Ureter (tissue), 1 donor: ENCODE data around the gene PARN. TPM values are rescaled to one million over a fixed set of nuclear protein-coding genes. Genes with fewer than 3 reads are reported as not detected.
"Not testable (repeated sequence)": the region's sequence is repeated elsewhere in the genome, so short reads cannot be mapped to it uniquely, and the experiment has no call there.

ENCODE experiments used
- DNase-seq: peaks from one replicate; pipeline ENCODE4 v3.0.0-alpha.2; 2020; ENCODE audit warnings: low spot score
- total RNA-seq: library from RNA; stranded (reverse); gene quantifications from one replicate; pipeline ENCODE4 v1.2.4, GENCODE V29; 2023
- donor health status: DM: yes; HTN: yes; CAD: no.

PARN gene
- total RNA-seq, 1 donor from 2014 or later, result 53.9 TPM

DNA sequence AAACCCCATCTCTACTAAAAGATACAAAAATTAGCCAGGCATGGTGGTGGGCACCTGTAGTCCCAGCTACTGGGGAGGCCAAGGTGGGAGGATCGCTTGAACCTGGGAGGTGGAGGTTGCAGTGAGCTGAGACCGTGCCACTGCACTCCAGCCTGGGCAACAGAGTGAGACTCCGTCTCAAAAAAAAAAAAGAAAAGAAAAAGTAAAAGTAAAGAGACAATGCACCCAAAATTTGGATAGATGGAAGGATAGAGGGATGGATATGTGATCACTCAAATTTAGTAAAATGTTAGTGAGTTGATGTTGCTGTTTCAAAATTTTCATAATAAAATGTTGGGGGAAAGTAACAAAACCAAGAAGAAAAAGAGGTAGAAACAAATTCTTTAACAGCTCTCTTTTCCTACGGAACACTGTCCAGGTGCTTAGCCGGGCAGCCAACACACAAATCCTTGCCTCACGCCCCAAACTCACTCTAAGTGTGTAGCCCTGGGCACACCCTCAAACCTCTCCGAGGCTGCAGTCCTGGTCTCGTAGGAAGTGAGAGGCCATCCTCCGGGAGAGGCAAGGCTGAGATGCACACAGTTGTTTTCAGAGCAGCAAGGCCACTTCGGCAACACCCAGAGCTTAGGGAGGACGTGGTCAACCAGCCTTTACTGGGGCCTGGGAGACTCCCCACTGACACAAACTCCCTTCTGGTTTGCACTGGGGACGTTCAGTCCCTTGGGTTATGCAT, 228.9 kb downstream of the PARN start:
- DNase-seq, result not testable (repeated sequence)

DNA sequence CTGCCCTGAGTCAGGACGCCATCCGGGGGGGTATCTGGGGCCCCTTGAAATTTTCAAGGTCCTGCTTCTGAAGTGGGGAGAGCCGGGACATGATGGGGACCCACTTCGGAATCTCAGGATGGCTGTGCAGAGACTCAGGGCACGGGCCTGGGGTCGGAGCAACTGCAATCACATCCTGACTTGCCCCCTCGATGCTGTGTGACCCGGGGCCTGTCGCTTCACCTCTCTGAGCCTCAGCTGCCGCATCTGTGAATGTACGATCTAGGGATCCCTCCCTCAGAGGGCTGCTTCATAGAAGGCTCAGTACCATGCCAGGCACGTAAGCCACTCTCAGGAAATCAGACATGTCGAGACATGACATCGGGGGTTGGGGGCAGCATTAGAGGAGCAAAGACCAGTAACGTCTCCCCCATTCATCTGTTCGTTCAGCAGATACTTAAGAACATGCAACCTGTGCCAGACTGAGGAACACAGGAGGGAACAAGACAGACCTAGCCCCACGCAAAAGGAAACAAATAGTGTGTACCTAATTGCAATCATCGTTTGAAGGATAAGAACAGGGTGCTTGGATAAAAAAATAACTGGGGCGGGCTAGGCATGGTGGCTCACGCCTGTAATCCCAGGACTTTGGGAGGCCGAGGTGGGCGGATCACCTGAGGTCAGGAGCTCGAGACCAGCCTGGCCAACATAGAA, 229.6 kb downstream of the PARN start:
- no peak for DNase-seq

DNA sequence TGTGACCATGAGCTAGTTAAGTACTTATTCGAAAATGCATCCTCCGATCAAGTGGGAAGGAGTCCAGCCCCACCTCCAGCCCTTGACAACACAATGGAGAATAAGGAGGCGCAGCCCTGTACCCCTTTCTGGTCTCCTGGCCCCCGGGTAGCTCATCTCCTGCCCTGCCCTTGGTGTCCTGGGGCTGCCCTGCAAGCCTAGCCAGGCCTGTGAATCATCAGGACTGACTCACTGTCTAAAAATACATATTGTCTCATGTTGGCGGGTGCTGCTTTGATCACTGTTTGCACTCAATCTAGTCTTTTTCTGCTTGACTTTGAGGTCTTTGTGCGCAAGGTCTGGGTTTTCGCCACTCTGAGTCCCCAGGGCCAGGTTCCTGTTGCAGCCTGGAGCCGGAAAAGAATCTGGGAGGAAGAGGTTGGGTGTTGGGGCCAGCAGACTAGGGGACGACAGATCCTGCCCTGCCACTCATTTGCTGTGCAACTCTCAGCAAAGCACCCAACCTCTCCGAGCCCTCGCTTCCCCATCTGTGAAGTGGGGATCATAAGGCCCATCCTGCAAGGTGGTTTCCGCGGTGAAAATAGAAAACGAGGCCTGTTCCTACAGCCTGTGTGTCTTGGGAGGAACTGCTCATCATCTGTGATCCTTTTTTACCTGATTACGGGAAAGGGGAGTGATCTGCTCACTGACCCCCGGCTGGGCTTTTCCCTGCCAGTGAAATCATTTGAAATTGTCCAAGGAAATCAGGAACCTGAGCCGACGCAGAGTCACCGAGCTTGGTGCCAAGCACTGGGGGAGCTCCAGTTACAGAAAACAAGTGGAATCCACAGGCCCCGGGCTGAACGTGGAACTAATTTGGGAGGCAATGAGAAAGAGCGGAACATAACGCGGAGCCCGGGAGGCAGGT, 230.4 kb downstream of the PARN start:
- DNase-seq, result no peak

DNA sequence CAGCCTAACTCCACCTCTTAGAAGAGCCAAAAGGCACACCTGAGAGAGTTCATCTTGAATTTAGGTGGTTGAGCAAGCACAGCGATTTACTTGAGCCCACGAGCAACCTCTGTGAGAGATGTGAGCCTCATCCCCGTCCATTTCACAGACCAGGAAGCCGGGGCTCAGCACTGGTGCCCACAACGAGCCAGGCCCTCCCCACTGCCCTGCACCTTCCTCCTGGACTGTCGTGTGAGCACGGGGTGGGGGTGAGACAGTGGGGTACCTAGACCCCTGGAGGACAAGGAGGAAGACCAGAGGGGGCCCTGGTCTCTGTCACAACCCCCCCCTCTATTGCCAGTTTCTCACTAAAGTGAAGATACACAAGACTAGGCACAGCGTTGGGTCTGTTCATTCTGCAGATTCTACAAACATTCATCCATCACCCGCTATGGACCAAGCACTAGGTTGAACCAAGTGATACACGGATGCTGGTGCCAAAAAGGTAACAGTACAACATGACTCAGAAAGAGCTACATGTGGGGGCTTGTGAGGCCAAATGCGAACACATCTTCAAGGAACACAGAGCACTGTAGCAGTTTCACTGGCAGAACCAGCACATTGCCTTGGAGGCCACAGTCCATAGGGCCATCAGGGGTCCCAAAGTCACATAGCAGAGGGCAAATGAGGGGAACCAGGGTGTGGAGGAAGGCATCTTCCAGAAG, 231.9 kb downstream of the PARN start:
- DNase-seq, result no peak

DNA sequence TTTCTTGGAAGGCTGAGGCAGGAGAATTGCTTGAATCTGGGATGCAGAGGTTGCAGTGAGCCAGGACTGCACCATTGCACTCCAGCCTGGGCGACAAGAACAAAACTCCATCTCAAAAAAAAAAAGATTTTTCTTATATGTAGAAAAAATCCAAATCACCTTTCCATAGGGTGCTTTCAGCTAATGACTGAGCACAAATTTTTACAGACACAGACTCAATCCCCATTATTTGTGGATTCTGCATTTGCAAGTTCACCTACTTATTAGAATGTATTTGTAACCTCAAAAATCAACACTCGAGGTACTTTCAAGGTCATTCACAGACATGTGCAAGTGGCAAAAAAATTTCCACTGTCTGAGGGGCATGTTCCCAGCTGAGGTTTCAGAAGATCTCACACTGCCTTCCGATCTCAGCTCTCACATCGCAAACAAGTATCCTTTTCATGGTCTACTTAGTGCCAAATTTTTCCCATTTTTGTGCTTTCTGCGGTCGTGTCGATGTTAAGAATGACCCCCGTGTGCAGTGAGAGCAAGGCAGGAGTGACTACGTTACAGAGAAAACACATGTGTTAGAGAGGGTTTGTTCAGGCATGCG, 234.3 kb downstream of the PARN start:
- DNase-seq, result not testable (repeated sequence)

DNA sequence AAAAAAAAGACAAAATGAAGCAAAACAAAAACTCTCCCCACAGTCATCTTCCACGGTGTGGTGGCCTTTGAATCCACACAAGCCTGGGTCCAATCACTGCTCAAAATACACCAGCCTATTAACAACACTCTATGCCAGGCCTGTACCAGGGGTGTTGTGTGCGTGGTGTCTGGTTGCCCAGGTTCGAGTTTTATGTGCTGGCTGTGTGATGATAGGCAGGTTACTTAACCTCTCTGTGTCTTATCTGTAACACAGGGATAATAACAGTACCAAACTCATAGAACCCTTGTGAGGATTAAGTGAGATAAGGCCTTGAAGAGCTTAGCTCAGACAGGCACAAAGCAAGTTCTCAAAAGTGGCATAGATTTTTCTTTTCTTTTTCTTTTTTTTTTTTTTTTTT, 235.2 kb downstream of the PARN start:
- no peak for DNase-seq

DNA sequence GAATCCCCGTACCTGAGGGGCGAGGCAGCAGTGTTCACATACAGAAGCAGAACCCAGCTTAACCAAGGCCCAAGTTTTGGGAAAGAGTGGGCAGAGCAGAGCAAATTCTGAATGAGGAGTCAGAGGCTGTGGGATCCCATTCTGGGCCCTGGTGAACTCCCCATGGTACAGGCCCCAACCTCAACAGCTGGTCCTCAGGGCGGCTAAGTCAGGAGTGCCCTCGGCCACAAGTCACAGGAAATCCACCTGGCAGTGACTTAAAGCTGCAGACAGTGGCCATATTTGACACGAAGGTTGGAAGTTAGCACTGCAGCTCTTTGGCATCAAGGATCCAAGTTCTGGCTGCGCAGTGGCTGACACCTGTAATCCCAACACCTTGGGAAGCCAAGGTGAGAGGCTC, 237.1 kb downstream of the PARN start:
- DNase-seq, result no peak

DNA sequence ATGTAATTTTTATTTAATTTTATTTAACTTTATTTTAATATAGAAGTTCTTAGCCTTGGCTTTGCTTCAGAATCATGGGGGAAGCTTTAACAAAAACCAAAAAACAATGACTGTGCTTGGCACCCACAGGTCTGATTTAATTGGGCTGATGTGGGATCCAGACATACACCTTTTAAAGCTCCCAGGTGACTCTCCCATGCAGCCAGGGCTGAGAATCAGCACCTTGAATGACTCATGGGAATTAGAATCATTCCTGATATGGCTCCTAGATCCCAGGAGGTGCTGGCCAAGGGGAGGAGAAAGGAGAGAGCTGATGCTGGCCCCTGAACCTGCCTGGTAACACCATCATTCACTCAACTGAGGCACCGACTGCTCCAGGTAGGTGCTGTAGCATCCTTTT, 240.7 kb downstream of the PARN start:
- no peak for DNase-seq

DNA sequence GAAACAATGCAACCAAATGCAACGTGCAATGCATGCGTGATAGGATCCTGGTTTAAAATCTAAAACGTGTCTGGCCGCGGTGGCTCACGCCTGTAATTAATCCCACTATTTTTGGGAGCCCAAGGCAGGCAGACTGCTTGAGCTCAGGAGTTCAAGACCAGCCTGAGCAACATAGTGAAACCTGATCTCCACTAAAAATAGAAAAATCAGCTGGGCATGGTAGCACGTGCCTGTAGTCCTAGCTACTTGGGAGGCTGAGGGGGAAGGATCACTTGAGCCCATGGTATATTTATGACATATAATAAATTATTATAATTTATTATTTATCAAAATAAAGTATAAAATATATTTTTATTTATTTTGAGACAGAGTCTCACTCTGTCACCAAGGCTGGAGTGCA, 241.8 kb downstream of the PARN start:
- no peak for DNase-seq

DNA sequence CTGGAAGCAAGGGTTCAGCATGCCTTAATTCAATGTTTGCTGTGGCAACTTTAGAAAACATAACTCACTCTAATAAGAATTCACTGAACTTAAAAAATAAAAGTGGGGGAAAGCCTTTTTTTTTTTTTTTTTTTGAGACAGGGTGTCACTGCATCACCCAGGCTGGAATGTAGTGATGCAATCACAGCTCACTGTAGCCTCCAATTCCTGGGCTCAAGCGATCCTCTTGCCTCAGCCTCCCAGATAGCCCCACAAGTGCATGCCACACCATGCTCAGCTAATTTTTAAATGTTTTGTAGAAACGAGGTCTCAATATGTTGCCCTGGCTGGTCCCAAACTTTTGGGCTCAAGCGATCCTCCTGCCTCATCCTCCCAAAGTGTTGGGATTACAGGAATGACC, 243.9 kb downstream of the PARN start:
- DNase-seq, result no peak

Other genes with a start within 250 kb of the PARN start
- 60.3 TPM for gene BFAR, start 2.7 kb upstream of the PARN start, total RNA-seq
- 1.4 TPM for gene PLA2G10, start 64.0 kb upstream of the PARN start, total RNA-seq
- gene NPIPA3, start 73.2 kb upstream of the PARN start, total RNA-seq, result 1.6 TPM
- 4.2 TPM for gene NPIPA2, start 112.3 kb upstream of the PARN start, total RNA-seq
- gene NOMO1, start 203.5 kb upstream of the PARN start, total RNA-seq, result 87.5 TPM